Activated CD4-positive, CD25-positive, alpha-beta regulatory T cell treated with anti-CD3 and anti-CD28 coated beads, Interleukin-2, amount 50 U/mL, for 72 hours (primary cell): ENCODE results near the gene FLT1.

Experiments
- DNase-seq: peaks from one replicate; pipeline ENCODE4 v3.0.0; 2021

FLT1 gene

DNA sequence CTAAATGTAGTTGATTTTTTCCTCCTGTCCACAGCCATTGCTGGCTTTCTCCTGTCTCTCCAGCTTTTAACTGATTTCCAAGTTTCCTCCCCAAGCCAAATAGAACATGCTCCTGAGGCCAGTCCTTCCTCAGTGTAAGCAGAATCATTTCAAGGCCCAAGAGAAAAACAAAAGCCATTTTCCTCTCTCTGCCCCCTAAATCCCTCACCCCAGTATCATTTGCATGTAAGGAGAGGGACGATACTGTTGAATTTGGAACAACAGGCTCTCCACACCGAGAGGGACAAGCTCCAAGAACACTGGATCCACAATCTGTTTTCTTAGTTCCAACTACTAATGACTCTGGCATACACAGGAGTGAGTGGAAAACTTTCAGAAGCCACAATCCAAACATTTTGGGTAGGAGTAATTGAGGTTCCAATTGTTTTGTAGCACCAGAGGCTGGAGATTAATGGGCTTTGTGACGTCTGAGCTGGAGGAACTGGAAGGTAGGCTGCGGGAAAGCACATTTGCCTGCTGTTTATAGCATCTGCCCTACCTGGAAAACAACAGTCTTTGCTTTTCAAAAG, 156.8 kb downstream of the FLT1 start:
- DNase-seq, result no peak

DNA sequence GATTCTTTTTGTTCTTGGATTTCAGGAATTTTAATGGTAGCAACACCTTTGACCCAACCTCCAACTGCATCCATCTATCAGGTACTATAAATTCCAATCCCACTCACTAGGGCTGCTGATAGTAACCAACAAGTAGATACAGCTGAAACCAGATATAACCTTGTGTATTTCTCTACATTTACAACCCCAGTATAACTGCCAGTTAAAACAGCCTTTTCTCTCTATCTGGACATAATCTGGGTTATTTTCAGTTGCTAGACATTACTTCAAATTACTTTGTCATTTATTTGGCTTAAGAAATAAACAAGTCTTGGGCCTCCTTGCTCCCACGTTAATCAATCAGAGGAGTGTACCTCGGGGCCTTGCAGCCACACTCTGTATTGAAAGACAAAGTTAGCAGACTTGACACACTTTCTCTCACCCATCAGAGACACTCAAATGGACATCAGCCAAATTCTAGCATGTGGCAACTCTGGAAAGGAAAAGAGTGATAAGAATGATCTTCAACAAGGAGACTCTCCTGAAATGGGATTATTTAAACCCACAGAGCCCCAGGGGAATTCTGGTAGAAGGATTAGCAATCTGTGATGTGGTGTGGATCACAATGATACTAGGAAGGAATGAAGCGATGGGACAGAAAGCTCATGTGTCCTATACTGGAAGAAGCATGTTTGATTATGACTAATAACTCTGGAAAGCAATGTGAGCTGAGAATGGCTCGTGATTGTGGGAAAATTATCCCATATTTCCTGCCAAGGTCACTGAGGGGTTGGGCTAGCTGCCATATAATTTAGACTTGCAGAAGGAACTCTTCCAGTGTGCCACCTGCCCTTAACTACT, 157.5 kb downstream of the FLT1 start:
- no peak for DNase-seq

DNA sequence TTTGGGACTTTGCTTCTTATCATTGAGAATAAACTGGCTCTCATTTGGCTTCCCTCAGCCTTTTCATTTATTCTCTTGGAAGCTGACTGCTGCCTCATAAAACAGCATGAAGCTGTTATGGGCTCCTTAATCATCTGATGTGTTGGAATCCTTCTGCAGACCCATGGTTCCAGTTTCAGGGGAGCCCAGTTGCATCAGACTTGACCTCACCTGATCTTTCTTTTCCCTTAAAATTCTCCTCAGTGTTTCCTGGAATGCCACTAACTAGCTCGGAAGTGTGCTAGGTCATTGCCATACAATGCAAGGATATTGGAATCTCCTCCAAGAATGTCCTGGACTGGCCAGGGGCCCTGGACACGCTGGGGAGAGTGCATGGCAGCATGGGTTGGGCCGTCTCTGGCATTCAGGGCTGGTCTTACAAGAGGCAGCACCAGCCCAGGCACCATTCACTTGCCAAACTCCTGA, 158.7 kb downstream of the FLT1 start:
- DNase-seq, result no peak

DNA sequence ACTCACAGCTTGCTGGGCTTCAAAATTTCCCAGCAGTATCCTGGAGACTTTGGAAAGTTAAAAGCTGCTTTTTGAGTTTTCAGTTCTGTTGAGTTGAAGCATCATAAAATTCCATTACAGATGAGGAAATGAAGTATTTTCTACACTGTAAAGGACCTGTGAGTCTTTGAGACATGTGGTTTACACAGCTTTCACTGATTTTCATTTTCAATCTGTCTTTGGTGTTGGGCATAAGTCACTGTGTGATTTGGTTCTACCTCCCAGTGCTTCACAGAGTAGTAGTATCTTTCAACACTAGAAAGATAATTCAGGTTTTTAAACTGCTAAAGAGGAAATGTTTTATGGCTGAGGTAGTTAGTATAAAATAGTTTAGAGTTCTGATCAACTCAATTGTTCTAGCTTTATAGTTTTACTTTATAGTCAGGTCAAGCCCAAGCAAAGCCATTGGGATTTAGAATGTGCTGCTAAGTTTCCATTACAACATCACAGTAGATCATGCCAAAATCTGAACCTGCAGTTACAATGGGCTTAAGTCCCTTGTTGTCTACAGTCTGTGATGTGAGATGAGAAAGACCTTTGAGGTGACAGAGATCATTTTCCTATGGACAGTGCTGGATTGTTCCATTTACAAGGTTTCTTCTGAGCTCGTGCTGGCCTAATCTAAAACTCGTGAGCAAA, 161.6 kb downstream of the FLT1 start:
- DNase-seq, result no peak

DNA sequence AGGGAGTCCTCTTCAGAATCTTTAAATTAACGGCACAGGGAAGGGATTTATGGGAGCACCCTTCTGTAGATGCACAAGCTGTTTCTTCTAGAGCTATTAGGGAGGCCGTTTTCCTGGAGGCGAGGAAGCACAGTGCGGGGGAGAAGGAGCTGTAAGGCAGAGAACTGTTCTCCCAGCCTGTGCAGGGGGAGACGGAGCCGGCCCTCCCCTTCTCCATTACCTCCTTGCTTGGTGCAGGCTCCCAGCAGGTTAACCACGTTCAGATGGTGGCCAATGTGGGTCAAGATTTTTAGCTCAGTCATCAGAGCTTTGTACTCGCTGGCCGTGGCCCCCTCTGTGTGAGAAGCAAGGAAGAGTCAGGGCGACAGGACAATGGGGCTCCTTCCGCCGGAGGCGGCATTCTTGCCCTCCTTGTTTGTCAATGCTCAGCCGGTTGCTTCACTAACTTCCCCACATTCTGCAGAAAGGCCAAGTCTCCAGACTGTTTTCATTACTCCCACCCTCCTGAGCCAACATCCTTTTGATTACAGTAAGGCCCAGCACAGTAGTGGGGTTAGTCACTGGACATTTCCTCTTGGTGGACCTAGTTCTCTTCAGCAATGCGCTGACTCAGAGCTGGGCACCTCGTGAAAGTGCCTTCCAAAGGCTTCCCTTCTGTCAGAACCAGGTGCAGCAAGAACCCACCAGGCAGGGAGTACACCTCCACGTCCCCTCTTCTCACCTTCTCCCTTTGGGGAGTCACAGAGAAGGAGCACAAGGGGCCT, 165.4 kb downstream of the FLT1 start:
- DNase-seq, result no peak

DNA sequence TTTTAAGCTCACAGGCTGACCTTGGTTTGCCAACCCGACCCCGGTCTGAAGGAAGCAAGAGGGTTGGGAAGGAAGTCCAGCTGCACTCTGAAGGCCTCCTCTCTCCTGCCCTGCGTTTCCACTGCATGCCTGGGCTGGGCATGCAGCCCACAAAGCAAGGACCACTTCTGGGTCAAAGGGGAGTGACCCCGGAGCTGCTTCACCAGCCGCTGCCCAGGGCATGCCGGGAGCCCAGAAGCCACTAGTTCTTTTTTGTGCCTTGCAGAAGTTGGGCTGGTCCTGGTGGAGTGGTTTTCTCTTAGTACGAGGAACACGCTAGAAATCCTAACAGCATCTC, 166.7 kb downstream of the FLT1 start:
- DNase-seq, result no peak

DNA sequence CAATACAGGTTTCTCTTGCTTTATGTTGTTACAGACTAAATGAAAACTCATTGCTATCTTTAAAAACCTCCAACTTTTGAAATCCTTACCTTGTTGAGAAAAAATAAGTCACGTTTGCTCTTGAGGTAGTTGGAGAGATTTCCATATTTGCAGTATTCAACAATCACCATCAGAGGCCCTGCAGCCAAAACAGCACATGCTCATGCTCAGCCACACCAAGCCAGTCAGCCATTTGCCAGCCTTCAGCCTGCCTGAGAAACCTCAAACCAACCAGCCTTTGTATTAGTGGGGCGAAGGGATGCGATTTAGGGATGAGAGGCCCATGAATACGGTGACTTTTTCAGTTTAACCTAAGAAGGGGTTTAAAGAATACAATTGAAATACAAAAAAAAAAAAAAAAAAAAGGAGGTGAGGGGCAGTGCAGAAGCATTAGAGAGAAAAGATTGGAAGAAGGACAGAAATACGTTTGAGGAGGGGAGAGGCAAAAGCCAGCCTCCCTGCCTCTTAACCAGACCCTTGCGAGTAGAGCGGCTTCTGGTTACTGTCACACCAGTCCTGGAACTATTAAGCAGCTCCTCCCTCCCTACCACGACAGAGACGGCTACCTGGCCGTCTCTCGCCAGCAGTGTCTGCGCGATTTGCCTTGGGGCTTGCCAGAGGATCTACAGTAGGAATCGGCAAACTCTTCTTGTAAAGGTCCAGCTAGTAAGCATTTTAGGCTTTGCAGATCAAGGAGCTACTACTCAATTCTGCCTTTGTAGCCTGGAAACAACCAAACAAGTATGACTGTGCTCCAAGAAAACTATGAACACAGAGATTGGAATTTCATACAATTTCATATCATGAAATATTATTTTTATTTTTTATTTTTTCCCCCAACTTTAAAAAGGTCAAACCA, 167.3 kb downstream of the FLT1 start:
- DNase-seq, result no peak

DNA sequence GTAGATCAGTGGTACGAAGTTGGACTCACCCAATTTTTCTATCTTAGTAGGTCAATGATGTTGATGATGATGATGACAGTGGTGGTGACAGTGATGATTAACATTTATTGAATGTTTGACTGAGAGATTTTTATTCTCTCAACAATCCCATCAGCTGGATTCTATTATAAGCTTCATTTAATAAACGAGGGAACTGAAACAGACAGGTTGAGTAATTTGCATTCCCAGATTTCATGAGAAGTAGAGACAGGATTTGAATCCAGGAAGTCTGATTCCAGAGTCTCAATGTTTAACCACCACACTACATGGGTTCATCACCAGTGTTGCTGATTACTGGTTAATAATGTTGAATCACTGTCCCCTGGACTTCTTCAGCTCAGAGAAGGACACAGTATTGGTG, 168.9 kb downstream of the FLT1 start:
- DNase-seq, result no peak

DNA sequence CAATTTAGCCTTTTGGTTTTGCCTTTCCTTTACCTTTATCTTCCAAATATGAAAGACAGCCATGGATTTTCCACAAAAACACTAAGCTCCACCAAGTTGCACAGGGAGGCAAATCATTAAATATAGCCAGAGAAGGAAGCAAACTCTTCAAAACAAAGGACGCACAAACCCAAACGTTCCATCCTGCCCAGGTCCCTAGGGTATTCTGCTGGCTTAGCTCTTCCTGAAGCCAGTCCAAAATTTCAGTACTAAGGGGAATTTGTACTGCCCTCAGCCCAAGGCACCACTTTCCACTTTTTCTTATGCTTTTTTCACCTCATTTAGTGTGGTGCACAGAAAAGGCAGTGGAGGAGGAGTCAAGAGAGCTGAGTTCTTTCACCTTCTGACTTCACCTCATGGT, 169.9 kb downstream of the FLT1 start:
- no peak for DNase-seq

DNA sequence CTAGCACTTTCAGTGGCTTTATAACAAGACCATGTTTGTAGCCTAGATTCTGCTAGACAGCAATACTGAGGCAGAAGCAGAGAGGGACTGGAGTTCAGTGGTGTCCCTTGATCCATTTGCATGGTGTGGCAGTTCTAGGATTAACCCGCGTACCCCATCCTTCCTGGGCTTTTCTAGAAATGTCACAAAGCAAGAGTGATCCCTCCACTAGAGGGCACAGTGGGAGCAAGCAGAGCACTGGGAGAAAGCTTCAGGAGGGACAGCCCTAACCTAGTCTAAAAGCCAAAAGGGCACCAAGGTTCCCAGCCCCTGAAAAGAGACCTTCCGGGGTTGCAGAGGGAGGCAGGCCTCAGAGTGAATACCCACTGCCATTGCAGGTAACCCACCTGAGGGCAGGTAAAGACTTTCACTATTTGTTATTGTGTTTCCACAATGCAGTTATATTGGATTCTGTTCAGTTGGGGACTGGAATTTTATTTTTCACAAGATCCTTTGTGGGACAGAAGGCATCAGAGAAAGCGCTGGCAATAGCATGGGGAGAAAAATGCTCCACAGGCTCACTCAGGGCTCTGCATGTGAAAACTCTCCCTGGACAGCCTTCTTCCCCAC, 170.6 kb downstream of the FLT1 start:
- DNase-seq, result peak; percentile 37

DNA sequence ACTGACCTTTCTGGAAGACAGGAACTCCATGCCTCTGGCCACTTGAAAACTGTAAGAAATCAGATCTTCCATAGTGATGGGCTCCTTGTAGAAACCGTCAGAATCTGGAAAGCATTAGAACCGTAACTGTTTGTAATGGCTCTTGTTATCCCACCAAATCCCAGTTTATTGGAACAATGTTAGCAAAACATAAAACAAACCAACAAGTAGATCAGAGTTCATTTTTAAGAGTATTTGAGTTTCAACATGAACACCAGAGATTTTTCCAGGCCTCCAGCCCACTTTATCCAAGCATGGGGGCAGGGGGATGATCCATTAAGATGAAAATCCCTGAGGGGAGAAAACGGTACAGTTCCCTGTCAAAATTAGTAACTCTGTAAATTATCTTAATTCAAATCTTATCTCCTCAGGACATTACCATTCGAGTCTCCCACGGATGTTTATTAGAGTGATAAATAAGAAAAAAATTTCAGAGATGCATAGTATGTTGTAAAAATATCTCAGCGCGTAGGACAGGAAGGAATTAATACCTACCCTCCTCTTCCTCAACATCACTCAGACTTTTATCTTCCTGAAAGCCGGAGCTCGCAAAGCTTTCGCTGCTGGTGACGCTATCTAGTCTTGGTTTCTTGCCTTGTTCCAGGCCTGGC, 172.5 kb downstream of the FLT1 start:
- DNase-seq, result no peak

DNA sequence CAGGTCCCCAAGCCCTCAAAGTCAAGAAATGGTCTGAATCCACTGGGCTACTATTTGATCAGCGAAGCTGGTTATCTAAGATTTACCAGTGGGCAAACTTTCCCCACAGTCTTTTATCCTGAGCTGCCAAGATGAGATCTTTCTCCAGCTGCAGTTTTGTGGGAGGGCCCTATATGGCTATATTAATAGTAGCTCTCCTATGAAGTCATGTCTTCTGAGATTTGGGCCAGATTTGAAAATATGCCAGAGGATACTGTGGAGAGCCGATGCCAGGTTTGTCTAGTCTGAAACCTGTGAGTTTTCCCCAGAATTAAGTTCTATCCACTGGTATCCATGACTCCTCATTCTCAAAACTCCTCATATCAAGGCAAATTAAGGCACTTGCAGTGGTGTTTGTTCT, 173.2 kb downstream of the FLT1 start:
- no peak for DNase-seq

DNA sequence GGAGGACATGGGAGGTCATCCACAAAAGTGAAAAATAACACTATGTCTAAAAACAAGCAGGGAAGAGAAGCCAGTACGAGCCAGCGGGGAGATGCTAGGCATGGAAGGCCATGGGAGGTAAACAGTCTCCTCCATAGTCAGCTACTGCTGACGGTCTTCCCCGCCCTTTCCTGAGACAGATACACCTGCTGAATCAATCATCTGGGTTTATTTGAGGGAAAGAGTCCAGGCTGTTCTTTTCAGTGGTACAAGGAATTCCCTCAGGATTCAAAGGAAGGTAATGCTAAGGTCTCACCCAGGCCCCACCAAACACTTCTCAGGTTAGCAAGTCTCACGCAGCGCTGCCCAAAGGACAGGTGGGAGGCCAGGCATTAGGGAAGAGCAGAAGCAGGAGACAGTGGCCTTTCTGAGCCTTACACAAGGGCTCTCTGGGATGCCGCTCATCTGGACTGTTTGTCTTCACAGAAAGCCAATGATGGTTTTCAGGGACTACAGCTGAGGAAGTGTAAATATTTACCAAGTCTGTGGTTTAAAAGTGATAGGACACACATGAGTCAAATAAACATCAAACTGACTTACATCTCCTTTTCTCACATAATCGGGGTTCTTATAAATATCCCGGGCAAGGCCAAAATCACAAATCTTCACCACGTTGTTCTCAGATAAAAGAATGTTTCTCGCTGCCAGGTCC, 173.9 kb downstream of the FLT1 start:
- no peak for DNase-seq

DNA sequence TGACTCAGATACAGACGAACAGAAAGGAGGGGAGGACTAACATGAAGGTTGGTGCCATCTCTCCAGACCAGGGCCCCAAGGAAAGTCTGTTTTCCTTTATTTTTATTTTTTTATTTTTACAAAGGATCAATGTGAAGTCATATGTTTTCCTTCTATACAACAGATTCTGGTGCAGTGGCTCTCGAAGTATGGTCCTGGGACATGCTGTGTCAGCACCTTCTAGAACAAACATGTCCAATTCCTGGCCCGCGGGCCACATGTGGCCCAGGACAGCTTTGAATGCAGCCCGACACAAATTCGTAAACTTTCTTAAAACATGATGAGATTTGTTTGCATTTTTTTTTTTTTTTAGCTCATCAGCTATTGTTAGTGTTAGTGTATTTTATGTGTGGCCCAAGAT, 174.7 kb downstream of the FLT1 start:
- no peak for DNase-seq

DNA sequence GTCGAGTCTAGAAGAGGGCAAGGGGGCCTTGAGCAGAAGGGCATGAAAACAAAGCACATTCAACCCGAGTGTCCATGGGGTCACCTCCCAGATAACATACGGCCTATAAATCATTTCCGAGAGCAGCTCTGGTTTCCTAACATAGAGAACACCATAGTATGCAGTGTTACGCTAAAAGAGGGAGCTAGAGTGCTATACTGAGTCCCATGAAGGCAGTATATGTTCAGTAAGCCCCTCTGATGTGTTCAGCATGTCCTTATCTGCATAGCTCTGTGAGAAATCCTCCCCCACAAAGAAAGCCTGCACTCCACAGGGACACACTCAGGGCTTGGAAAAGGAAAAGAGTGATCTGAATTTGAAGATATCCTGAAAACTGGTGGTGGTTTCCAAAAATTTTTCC, 175.4 kb downstream of the FLT1 start:
- DNase-seq, result no peak

DNA sequence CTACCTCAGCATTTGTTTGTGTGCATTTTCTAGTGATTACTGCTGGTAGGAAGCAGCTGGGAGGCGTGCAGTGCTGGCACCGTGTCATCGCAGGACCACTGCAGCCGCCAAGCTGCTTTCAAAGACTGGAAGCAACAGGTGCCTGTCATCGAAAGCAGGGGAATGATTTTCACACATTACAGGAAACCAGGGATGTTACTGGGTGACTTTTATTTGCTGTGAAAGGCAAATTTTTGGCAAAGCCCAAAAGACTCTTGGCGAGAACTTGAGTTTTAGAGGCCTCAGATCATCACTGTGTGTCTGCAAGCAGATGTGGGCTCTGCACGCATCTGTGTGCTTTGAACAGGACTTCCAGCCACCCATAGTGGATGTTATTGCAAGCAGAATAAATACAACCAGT, 176.4 kb downstream of the FLT1 start:
- DNase-seq, result no peak

DNA sequence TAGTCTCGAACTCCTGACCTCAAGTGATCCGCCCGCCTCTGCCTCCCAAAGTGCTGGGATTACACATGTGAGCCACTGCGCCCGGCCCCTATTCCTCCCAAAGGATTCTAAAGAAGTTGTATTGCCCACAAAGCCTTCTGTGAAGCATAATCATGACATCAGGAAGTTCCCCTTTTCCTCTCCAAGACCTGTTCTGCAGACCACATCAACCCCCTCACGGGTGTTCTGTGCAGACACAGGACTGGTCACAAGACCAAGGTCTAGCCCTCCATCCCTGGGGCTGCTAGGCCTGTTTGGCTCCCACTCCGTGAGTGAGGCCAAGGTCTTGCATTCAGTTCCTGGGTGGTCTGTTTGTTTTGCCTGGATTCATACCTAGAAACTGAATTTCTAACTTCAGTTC, 178.1 kb downstream of the FLT1 start:
- DNase-seq, result no peak

DNA sequence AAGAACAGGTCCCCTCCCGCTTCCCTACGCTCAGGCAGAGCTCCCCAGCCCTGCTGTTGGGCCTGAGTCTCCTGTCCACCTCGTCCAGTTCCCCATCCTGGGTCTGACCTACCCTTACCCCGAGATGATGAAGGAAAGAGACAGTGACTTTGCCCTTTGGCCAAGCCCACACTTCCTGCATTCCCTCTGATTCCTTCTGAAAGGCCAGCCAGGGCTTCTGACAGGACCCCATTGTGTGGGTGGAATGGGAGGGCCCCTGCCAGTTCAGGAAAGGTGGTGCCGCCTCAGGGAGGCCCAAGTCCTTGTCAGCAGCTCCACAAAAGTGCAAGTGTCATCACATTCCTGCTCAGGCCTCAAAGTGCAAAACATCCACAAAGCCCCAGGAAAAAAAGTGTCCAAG, 178.8 kb downstream of the FLT1 start:
- no peak for DNase-seq

DNA sequence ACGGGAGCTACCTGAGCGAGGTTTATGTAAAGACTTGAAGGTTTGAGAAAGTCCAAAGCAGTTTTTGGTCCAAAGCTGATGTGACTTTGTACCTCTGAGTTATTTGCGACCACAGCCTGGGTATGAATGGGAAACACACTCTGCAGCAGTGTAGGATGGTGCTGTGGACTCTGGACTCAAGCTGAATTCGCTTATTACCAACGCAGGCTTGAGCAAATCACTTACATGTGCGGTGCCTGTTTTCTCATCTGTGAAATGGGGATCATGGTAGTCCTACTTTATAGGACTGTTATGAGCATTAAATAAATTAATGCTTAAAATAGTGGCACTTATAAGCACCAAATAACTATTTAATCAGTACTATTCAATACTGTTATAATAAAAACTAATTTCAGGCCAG, 180.0 kb downstream of the FLT1 start:
- no peak for DNase-seq

DNA sequence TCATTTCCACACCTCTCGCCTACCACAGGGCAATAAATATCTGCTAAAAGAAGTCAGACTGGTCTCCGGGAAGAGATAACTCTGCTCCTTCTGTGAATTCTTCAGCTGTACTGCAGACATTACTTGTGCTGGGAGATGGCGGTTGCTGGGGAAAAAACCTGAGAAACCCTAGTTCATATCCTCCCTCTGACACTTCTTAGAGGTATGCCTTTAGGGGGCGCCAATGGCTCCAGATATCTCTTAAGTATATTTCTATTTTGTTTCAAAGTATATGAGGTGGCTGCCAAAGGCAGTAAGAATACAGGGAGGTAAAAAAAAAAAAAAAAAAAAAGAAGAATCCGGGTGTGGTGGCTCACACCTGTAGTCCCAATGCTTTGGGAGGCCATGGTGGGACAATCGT, 181.3 kb downstream of the FLT1 start:
- DNase-seq, result no peak

DNA sequence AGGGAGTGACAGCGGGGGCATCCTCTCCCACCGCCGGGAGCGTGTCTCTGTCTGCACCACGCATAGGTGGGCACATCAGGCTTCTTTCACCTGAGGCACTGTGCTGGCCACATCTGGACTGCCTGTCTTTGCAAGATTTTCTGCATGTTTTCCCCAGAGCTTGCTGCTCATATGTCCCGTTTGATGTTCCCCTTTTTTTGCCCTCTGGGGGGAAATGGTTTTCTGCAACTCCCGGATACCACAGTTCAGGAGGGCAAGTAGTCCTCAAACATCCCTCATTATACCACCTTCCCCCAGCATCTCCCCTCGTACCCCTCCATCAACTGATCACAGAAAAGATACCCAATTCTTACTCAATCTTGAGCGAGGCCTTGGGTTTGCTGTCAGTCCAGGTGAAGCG, 188.6 kb downstream of the FLT1 start:
- DNase-seq, result no peak
